GM15510 (cell line): Measurements from ENCODE around the gene ZNF287.

Experiments used
- POLR2A ChIP-seq: IDR thresholded peaks from 3 replicates; pipeline ENCODE4 v1.6.1; 2011; ENCODE audit warnings: borderline replicate concordance; ENCODE audit not compliant: insufficient read length; ENCODE audit errors: extremely low read depth

ZNF287 gene

DNA sequence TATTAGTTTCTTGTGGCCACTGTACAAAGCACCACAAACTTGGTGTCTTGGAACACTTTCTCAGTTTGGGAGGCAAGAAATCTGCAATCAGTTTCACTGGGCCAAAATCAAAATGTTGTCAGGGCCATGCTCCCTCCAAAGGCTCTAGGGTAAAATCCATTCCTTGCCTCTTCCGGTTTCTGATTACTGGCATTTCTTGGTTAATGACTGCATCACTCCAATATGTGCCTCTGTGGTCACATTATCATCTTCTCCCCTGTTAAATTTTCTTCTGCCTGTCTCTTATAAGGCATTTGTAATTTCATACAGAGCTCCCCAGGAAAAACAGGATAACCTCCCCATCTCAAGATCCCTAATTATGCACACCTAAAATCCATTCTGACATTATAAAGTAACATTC is 34.8 kb downstream of the ZNF287 start:
- TF ChIP-seq POLR2A: no peak

DNA sequence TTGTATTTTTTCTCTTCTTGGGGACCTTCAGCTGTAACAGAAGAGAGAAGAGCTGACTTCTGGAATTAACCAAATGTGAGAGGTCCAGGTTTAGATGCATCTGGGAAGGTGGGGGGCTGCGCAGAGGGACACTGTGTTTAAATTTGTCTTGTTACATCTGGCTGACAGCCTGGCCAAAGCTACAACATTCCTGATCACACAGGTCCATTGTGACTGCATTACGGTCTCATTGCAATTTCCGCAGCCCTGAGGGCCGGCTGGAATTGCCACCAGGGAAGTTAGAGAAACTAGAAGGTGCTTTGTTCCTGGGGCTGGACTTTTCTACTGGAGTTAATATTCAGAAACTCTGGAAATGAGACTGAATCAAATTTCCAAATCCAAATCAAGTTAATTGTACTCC is 39.1 kb downstream of the ZNF287 start:
- no peak for TF ChIP-seq POLR2A

DNA sequence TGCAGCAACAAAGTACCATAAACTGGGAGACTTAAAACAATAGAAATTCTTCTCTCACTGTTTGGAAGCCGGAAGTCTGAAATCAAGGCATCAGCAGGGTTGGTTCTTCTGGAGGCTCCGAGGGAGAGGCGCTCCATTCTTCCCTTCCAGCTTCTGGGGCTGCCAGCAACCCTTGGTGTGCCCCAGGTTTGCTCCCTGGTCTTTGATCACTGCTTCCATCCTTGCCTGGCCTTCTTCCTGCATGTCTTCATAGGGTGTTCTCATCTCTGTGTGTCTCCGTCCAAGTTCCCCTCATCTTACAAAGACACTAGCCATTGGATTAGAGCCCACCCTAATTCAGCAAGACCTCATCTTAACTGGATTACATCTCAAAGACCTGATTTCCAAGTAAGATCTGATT is 41.7 kb downstream of the ZNF287 start:
- no peak for TF ChIP-seq POLR2A

DNA sequence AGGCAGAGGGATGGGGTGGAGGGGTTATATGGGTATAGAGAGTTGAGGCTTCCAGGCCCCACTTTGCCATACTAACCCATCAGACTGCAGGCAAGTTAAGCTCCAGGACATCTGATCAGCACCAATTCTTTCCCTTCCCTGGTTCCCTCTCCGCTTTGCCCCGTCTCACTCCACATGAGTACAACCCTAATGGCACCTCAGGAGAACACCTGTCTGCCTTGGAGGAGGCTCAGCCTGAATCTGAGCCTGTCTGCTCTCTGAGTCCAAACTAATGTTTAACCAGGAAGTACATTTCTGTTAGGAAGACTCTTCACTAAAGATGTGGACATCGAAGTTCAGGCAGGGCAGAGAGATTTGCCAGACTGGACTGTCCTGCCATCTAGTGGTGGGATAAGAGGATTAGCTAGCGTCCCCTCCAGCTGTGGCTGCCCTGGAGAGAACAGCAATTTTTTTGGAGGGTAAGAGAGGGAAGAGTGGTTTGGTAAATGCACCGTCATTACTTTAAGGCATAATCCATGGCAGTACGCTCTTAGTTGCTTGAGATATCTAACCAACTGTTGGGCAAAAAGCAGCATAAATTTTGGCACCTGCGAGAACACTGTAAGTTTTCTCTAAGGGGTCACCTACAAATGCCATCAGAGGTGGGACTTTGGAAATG is 47.8 kb downstream of the ZNF287 start:
- no peak for TF ChIP-seq POLR2A

DNA sequence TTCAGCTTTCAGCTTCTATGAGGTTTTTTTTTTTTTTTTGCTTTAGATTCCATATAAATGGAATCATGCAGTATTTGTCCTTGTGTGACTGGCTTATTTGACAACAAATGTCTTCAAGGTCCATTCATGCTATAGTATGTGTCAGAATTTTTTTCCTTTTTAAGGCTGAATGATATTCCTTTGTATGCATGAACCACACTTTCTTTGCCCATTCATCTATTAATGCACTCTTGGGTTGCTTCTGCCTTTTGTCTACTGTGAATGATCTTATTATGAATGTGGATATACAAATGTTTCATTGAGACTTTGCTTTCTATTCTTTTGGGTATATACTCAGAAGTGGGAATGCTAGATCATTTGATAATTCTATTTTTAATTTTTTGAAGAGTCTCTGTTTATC is 50.0 kb downstream of the ZNF287 start:
- no peak for TF ChIP-seq POLR2A

DNA sequence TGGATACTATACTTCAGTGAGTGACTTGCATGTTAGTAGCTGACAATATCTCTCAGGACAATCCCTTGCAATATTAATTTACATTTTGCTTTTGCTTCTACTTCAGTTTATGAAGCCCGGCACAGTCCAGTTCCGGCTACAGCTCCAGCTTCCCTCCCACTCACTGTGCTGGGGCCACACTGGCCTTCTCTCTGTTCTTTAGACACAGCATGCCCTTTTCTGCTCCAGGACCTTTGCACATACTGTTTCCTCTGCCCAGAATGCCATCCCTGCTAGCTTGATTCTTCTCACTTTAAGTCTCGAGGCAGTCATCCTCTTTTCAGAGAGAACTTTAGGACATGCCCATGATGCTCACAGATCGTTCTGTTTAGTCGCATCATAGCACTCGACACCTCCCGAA is 51.5 kb downstream of the ZNF287 start:
- TF ChIP-seq POLR2A: no peak

DNA sequence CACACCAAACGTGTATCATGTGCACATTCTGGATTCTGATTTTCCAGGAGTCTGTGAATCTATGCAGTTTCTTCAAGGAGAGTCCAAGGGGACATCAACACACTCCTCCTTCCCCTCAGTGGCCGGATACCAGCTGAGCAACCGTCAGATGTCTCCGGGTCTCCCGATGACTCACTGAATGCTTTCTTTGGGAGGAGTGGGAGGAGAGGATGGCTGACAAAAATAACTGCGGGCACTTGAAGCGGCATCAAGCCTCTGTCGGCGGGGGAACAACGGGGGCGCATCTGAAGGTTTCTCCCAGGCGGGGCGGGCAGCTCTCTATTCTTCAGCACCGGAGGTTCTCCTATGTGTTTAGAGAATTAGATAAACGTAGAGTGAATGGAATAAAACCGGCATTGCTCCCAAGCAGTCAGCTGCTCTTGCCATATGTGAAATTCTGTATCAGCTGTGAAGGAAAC is 52.4 kb downstream of the ZNF287 start:
- TF ChIP-seq POLR2A: no peak

DNA sequence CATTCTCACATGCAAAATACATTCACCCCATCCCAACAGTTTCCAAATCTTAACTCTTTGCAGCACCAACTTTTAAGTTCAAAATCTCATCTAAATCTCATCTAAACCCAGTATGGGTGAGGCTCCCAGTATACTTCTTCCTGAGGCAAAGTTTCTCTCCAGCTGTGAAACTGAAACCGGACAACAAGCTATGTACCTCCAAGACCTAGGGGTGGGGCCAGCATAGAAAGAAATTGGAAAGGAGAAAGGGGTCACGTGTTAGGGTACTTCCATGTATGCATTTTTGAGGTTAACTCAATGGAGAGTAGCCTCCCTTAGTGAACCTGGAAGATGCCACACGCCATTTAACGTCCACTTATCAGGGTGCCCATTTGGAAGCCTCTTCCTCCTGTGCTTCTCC is 53.1 kb downstream of the ZNF287 start:
- no peak for TF ChIP-seq POLR2A

DNA sequence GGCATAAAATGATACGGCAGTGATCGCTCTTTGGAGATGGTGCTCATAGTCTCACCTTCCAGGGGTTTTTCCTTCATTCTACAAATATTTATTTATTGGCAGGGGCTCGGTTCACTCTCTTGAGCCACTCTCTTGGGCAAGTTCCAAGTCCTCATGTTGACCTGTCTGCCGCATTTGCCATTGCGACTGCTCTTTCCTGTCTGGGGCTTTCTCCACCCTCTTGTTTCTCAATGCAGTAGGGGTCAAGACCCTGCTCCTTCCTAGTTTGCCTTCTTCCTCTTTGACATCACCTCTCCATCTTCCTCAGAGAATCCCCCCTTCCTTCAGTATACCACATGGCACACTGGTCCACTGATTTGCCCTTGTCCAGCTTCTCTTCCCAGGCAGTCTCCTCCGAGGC is 55.1 kb downstream of the ZNF287 start:
- TF ChIP-seq POLR2A: no peak

DNA sequence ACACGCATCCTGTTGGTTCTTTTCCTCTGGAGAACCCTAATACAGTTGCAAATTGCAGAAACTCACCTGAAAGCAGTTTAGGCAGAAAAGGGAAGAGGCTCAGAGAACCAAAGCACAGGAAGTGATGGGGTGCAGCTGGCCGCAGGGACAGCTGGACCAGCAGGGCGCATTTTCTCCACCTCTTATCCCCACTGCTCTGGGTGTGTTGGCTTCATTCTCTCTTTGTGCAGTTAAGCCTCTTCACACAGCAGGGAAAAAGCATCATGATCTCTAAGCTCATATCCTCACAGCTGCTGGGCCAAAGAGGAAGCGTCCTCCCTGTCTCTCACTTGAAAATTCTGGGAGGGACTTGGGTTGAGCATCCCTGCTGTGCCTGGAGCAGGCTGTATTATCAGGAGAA is 57.0 kb downstream of the ZNF287 start:
- no peak for TF ChIP-seq POLR2A

DNA sequence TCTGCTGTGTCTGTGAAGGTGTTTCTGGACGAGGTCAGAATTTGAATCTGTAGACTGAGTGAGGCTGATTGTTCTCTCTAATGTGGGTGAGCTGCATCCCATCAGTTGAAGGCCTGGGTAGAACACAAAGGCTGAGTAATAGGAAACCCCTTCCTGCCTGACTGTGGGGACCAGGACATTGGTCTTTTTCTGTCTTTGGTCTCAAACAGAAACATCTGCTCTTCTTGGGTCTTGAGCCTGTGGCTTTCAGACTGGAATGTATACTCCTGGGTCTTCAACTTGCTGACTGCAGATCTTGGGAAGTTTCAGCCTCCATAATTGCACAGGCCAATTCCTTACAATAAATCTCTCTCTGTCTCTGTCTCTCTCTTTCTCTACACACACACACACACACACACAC is 57.4 kb downstream of the ZNF287 start:
- no peak for TF ChIP-seq POLR2A

DNA sequence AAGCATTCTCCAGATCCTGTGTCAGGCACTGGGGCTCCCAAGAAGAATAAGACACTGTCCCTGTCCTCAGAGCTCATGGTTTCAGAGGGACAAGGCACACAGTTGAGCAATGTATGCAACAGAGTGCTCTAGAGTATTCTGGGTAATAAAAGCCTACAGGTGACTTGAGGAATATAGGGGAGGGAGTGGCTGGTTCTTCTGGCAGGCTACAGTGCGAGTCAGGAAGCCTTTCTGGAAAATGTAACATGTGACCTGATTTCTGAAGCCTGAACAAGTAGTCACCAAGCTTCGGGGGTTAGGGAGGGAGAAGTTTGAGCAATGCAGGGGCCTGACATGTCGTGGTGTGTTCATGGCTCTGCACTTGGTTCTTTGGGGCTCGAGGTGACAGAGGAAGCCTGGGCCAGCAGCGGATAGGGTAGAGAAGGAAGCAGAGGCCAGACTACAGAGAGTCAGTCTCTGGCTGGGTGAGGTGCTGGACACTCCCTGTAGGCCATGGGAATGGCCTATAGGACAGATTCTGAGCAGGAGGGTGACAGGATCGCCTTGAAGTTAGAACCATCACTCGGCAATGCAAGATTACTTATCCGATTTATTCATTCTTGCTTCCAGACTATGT is 61.0 kb downstream of the ZNF287 start:
- TF ChIP-seq POLR2A: no peak

DNA sequence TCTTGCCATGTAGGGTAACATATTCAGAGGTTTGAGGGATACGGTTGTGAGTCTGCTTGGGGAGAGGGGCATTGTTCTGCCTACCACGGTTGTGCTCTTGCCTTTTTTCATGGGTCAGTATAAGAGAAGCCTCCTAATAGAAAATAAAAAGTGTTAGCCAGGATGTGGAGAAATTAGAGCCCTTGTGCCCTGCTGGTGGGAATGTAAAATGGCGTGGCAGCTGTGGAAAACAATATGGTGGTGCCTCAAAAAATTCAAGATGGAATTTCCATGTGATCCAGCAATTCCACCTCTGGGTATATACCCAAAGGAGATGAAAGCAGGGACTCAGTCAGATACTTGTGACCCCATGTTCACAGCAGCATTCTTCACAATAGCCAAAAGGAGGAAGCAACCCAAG is 62.8 kb downstream of the ZNF287 start:
- TF ChIP-seq POLR2A: no peak

DNA sequence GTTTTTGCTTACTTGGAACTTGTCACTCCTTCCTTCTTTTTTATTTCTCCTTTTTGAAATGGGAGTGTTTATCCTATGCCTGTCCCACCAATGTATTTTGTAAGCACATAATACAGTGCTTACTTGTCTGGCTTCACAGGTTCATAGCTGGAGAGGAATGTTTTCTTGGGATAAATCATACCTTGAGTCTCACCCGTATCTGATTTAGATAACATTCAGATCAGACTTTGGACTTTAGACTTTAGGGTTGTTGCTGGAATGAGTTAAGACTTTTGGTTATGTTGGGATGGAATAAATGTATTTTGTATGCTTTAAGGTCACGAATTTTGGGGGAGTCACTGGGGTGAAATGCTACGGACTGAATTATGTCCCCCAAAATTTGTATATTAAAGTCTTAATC is 64.0 kb downstream of the ZNF287 start:
- no peak for TF ChIP-seq POLR2A
